GM21515 (cell line): ENCODE measurements around the gene SLC35D1.
"Not testable (repeated sequence)": the region's sequence is repeated elsewhere in the genome, so short reads cannot be mapped to it uniquely, and the experiment has no call there.

Experiments
- ATAC-seq: cut with Tn5 transposase; IDR thresholded peaks from one replicate; pipeline ENCODE4 v1.9.1; 2021; ENCODE audit not compliant: unreplicated experiment

The SLC35D1 gene

DNA sequence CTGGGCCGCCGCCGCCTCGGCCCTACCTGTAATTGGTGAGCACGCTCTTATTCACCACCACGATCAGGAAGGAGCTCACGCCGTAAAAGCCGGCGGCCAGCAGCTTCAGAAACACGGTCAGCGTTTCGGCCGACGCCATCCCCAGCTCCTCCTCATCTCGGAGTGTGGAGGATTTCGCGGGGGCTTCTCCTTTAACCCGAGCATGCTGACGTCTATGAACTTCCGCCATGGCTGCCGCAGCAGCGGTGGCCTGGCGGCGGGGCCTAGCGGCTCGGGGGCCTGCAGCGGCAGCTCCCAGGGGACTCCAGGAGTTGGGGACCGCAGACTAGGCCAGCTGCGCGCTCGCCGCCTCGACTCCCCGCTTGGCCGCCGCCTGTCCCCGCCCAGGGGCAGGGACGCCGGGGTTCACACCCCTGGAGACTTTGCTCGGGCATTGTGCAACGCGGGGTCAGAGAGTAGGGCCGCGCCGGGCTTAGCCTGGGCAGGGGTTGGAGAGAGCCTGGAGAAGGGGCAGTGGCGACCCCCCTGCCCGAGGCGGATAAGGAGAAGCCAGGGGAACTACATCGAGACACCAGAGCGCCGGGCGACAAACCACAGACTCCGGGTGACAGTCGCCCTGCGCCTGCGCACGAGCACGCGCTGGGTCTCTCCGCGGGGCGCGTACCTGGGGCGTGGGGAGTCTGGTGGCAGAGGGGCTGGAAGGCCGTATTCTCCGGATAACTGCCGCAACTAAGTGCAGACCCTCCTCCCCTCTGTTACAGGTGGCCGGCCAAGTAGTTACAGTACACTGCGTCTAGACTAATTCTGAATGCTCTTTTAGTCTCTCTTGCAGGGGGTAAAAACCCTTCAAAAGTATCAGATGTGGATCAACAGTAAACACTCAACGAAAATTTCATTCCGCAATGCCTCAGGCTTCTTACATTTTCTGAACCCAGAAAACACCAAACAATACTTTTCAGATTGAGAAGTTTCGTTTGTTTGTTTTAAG is at the start of gene SLC35D1:
SLC35D1 (minus strand) TSS at position 364 of the 988 bp plus-strand sequence; CDS start at position 229, 135 bp downstream.
- peak; percentile 81 for ATAC-seq

DNA sequence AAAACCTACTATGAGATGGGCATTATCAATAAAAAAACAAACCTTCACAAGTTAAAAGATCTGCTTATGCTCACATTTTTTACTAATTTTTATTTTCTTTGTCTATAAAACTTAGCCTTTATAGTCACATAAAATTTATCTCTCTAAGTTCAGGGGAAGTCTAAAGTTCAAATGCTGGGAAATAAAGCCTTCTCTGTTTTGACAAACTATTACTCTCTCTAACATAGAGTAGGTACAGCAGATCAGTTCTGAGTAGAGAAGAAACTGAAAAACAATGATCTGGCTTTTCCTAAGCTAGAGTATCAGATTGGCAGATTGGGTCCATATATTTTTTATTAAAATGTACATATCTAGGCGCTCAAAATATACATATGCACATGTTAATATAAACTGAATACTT is 49.6 kb upstream of the SLC35D1 start:
- ATAC-seq, result no peak

DNA sequence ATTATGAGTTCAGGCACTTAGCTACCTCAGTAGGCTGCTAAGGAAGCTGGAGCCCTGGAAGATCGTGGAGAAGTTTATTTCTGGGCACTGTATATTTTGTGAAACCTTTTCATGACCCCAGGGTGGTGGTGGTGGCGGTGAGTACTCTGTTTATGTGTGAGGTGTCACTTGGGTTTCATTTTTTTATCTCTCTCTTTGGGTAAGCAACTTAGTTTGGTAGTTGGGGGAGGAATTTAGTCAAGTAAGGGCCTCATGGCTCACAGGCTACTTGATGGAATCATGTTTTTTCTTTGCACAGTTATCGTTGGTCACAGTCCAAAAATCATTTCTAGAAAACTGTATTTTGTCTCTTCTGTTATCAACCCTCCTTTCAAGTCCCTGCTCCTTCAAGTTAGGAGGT is 46.9 kb upstream of the SLC35D1 start:
- ATAC-seq, result no peak

DNA sequence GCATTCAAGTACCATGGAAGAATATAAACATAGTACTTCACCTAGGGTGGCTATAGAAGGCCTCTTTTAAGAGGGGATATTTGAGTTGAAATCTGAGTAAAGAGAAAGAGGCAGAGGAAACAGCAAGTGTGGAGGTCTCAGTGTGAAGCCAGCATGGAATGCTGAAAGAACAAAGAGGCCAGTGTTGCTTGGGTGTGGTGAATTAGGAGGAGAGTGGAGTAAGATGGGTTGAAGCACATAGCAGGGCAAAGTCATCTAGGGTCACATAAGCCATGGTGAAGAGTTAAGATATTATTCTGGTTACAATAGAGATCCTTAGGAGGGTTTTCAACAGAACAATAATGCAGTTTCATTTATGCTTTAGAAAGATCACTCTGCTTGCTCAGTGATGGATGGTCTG is 43.4 kb upstream of the SLC35D1 start:
- ATAC-seq, result no peak

DNA sequence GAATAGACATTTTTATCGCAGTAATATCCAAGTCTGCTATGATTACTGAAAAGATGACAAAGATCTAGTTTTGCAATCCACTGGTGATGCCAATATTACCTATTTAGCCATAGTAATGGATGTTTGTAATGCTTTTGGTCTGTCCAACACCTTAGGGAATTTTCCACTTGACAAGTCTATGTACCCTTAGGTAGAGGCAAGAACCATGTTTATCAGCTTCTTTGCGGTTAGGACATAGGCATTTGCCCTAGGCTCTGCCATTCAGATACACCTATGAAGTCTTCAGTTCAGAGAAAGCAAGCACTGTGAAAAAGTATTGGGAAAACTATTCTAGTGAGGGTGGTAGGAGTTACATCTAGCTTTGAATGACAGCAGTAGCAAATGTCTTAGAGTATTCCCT is 40.2 kb upstream of the SLC35D1 start:
- ATAC-seq, result no peak

DNA sequence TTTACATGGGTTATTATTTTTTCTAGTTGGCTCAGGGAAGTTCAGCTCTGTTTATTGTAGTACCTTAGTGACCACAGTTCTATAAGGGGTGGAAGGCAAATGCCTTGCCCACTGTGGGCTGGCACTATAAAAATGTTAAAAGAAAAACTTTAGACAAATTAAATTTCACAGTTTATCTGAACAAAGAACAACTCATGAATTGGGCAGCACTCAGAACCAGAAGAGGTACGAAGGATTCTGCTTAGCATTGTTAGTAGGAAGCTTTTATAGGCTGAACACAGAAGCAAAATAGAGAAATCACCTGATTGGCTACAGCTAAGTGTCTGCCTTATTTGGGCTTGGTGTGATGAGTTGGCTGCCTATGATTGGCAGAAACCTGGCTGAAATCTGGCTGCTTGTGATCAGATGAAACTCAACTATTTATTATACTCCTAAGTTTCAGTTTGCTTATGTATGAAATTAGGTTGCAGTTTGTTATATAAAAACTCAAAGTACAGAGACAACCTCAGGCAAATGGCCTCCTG is 35.8 kb upstream of the SLC35D1 start:
- ATAC-seq, result no peak

DNA sequence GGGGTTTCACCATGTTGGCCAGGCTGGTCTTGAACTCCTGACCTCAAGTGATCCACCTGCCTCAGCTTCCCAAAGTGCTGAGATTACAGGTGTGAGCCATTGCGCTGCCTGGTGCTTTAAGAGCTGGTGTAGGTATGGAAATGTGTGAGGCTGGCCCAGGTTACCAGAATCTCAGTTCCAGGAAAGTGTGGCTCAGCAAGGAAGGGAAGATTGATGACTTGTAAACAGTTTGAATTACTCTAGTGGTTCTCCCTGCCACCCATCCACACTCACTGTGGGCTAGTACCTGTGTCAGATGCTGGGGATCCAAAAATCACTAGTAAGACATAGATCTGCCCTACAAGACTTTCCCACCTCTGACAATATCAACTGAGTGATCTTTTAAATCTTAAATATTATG is 34.5 kb upstream of the SLC35D1 start:
- no peak for ATAC-seq

DNA sequence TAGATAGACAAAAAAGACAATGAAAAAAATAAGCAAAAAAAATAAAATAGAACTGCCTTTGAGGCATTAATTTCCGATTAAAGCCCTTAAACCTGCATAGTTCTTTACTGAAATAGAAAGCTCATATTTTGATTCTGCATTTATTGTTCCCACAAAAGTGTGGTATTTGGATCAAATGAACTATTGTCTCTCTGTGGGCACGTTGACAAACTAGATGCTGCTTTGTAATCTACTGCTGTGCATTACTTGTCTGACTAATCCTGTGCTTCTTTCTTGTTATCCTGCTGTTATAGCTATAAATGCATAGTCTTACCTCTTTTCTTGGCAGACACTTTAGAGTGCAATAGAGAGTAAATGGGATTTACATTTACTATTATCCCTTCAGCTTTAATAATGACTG is 31.4 kb upstream of the SLC35D1 start:
- no peak for ATAC-seq

DNA sequence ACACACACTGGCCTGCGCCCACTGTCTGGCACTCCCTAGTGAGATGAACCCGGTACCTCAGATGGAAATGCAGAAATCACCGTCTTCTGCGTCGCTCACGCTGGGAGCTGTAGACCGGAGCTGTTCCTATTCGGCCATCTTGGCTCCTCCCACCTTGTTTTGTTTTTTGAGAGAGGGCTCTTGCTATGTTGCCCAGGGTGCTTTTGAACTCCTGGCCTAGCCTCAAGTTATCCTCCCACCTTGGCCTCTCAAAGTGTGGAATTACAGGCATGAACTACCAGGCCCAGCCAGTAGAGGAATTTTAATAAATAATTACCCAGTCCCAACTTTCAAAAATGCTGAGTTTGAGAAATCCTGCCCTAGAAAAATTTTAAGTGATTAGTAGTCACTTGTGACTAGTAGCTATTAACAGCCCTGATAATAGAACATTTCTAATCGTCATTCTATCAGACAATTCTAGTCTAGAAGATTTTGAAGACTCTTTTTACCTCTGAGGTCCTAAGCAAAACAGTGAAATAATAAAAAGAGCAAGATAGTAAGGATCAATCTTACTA is 30.9 kb upstream of the SLC35D1 start:
- ATAC-seq, result no peak

DNA sequence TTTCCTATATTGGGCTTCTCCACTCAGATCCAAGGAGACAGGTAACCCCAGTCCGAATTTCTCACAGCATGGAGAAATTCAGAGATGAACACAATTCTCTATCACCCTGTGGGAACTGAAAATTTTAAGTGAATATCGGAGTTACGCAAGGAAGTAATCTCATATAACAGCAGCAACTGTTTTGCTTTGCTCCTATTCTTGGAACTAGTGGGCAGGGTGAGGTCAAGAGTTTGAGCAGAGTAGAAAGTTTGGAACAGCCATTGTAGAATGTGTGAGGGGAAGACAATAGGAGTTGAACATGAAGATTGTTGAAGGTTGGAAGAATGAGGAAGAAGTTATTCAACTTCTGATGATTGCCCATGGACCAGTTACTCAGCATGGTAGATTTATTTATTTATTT is 24.3 kb upstream of the SLC35D1 start:
- no peak for ATAC-seq

DNA sequence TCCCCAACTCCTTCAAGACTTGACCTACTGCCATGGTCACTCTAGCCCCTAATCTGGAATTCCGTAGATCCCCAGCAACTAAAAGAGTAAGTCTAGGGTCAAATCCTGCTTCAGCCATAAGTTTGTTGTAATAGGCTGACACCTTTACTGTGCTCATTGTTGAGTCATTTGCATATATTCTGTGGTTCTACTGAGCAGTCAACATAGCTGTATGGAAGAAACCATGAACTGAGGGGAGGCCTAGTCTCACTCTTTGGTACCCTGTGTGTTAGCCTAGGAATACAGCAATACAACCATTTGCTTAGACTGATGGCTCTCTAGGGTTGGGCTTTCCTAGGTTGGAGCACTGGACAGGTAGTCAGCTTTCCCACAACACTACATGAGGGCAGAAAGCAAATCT is 23.6 kb upstream of the SLC35D1 start:
- no peak for ATAC-seq

DNA sequence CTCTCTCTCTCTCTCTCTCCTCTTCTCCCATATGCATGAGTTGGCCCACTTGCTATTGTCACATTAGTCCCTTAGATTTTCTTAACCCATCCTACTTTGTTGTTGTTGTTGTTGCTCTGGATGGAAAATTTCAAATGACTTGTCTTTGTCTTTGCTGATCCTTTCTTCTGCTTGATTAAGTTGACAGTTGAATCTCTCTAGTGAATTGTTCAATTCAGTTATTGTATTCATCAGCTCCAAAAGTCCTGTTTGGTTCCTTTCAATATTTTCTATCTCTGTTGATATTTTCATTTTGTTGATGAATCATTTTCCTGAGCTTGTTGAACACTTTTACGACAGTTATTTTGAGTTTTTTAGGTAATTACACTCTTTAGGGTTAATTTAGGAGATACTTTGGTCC is 18.8 kb upstream of the SLC35D1 start:
- no peak for ATAC-seq

DNA sequence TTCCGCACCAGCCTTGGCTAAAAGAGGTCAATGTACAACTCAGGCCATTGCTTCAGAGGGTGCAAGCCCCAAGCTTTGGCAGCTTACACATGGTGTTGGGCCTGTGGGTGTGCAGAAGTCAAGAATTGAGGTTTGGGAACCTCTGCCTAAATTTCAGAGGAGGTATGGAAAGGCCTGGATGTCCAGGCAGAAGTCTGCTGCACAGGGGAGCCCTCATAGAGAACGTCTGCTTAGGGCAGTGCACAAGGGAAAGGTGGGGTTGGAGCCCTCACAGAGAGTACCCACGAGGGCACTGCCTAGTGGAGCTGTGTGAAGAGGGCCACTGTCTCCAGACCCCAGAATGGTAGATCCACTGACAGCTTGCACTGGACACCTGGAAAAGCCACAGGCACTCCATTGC is 13.7 kb upstream of the SLC35D1 start:
- not testable (repeated sequence) for ATAC-seq

DNA sequence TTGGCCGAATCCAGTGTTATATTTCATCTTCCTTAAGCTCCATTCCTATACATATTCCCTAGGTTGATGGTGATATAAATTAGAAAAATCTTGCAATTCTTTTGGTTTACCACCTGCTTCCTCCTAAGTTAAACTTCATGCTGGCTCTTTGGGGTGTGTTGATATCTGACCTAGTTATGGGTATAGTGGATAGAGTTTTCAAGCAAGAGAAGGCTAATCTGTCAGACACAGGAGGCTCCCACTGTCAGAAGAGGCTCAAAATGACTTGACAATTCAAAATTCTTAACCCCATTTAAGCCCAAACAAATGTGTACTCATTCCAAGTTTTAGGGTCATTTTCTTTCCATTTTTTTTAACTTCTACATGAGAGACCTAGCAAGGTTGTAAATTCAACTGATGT is 8.5 kb upstream of the SLC35D1 start:
- no peak for ATAC-seq

DNA sequence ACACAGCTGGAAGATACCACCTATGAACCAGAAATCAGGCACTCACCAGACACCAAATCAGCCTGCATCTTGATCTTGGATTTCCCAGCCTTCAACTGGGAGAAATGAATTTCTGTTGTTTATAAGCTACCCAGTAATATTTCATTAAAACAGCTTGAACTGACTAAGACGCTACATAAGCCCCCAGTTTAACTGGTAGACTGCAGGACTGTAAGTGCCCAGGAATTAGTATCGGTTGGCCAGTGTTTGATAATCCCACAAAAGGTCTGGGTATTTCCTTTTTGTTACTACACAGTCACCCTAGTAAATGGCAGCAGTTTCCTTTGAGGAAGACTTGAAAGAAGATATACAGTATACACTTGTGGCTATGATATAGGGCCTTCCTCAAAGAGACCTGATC is 7.3 kb upstream of the SLC35D1 start:
- ATAC-seq, result no peak

DNA sequence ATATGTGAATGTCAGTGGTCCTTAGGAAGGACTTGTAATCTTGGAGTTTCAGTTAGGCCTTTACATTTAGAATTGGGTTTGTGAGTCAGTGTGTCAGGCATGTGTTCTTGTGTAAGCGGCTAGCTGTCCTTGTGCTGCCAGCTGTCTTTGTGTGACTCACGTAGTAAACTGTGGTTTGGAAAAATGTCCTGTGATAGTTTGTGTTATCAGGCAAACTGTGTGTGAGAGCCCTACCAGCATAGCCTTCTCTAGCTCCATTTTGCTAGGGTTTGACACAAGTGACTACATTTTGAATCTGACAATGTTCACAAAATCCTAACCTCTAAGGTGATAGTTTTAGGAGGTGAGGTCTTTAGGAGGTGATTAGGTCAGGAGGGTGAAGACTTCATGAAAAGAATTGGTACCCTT is 6.9 kb upstream of the SLC35D1 start:
- ATAC-seq, result no peak

DNA sequence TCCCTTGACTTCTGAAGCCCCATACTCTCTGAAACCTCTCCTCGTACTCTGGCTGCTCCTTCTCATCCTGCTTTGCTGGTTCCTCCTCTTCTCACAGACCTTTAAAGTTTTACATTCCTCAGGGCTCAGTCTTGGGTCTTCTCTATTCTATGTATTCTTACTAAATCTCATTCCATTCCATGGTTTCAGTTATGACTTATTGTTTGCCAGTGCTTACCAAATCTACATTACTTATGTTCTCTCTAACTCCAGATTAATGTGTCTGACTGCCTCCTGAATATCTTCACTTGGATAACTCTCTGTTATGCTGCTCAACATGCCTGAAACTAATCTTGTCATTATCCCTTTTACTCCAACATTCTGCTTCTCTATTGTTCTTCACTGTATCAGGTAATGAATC is 5.4 kb upstream of the SLC35D1 start:
- ATAC-seq, result no peak

DNA sequence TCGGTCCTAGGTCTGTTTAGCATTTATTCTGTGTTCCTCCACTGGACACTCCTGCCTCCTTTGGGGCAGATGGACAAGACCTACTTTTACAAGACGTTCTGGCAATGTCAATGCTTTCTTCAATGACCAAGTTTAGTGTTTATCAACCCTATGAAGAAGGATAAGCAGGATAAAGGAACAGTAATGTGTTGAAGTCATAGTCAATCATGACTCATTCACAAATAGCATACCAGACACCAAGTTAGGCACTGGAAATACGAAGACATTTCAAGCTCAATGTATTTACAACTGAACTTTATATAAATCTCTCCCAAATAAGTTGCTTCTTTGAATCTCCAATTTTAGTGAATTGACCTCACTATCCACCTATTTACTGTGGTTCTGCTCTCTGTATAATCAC is 4.8 kb upstream of the SLC35D1 start:
- no peak for ATAC-seq

DNA sequence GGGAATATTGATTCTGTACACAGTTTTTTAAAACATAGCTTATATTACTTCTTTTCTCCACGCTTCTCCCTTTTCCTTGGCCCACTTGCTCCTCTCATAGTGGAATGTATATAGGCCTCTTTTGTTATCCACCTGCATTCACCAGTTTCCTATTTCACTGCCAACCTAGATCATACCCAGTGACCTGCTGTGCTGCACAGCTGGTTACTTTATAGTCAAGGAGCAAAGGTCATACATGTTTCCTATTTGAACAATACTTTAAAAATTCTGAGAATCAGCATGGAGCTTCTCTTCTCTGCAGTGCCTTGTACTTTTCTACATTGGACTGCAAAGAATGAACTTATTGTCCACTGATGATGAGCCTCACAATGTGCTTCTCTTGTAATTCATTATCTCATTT is 4.3 kb upstream of the SLC35D1 start:
- ATAC-seq, result no peak

DNA sequence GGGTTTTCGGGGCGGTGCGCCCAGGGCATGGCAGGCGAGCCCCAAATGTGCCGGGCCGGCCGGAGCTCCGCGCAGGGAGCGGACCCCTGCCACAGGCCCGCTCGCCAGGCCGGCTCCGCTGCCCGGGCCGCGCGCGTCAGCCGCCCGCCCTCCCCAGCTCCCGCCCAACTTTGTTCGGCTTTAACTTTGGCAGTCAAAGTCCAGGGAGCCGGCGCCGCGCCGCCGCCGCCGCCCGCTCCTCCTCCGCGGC is 488 bp downstream of the SLC35D1 start:
- peak; percentile 46 for ATAC-seq

DNA sequence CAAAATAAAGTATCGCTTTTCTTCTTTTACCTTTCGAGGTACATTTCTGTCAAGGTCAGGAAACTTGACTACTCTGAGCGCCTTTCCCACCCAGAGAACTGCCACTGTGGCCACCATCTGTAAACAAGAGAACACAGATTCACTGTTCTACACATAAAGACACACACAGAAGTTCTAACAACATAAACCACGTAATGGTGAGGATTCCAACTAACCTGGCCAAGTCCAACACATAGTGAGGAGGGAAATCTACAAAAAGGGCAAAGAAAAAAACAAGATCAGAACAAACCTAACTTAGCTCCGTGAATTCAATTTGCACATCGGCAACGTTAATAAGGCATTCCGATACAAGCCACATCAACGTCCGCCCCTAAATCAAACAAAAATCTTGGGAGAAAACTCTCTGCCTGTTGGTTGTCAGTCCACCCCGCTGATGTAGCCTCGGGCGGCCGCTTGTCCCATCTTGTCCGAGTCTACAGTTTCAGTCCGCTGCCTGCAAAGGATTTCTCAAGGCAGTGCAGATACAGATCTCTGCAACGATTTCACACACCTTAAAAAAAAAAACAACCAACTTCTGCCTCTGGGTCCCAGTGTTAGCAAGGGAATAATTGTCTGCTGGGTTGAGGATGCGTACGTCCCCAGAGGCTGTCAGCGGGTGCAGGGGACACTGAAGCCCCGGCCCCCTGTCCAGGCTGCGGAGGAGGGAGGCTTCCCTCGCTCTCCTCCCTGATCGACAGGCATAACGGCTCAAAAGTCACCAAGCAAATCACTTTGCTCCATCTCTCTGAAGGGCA is 1.0 kb downstream of the SLC35D1 start:
- peak; percentile 28 for ATAC-seq

DNA sequence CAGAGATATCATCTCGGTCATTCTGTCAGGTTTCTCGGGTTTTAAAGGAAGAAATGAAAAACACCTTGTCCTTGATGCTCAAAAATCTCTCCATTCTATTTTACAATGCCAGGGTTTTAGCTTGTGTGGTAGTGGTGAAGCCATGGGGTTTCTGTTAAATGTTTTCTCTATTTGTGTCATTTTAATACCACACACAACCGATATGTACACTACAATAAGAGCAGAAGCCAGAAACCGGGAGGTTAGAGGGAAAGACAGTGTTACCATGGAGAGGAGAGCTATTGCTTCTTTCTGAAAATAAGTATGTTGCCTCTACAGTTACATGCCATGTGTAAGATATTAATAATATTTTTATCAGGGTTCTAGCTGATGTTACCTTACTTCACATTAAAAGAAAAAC is 2.8 kb downstream of the SLC35D1 start:
- ATAC-seq, result no peak
